Activated B cell treated with CpG ODN at 0.5 μM for 24 hours (primary cell): ENCODE results near the gene SYT1. TPM values are rescaled to one million over a fixed set of nuclear protein-coding genes. Genes with fewer than 3 reads are reported as not detected.

Experiments
- ATAC-seq: fragments of 200-7000 bp; cut with Tn5 transposase; one replicate; pipeline ENCODE4 v1.10.0; 2021; ENCODE audit warnings: low read depth, mild to moderate bottlenecking, moderate library complexity
- CTCF ChIA-PET: fragments of 350-600 bp; sonication (Branson Sonifier 250); formaldehyde crosslinking; loops from one replicate; lab custom pipeline; 2021; ENCODE audit warnings: antibody characterized with exemption; lab: Charles Lee
- POLR2A ChIA-PET: fragments of 350-600 bp; sonication (Branson Sonifier 250); formaldehyde crosslinking; loops from one replicate; lab custom pipeline; 2021; ENCODE audit warnings: antibody characterized with exemption; lab: Charles Lee
- DNase-seq: peaks from one replicate; pipeline ENCODE4 v3.0.0; 2022
- H3K27ac Mint-ChIP-seq: one replicate; pipeline ENCODE4 v1.8.0; 2020; ENCODE audit warnings: mixed read lengths
- H3K27me3 Mint-ChIP-seq: one replicate; pipeline ENCODE4 v1.8.0; 2021; ENCODE audit warnings: mixed read lengths
- H3K36me3 Mint-ChIP-seq: one replicate; pipeline ENCODE4 v1.8.0; 2021; ENCODE audit warnings: low read depth, mixed read lengths
- H3K4me1 Mint-ChIP-seq: one replicate; pipeline ENCODE4 v1.8.0; 2021; ENCODE audit warnings: mixed read lengths
- H3K4me3 Mint-ChIP-seq: one replicate; pipeline ENCODE4 v1.8.0; 2020; ENCODE audit warnings: mild to moderate bottlenecking, mixed read lengths
- H3K9me3 Mint-ChIP-seq: one replicate; pipeline ENCODE4 v1.8.0; 2020; ENCODE audit warnings: mixed read lengths
- intact Hi-C: fragments of 100-400 bp; cut with micrococcal nuclease; formaldehyde crosslinking; loops from one replicate; pipeline ENCODE4 v1.15.1; 2024
- total RNA-seq: library from RNA; stranded (reverse); gene quantifications from 2 replicates; pipeline ENCODE4 v1.2.3, GENCODE V29; 2022
- TF ChIP-seq, protein P1 (sequence below): fragments of 200-600 bp; IDR thresholded peaks from one replicate; pipeline ENCODE4 v1.8.0; 2022; ENCODE audit warnings: antibody characterized with exemption, mild to moderate bottlenecking

SYT1 gene
- total RNA-seq, 1 donor from 2014 or later = 0.49 TPM

DNA sequence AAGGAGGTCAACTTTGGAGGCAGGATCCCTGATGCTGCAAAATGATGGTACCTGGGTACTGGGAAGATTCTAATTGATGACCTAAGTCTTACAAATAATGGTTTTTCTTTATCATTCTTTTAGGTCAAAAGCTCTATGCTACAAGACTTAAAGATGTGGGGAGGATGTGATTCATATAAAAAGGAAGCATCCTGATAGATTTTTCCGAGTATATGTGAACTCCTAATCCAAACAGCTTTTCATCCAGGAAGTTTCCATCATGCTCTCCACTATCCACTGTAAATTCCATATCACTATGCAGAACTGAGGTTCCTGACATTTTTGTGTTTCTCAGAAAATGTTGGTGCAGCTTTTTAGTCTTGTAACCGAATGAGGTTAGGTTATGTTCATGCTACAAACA, 533.0 kb downstream of the SYT1 start:
- POLR2A ChIA-PET = no interaction called here
- H3K27me3 Mint-ChIP-seq = peaks cover 3% of the 10 kb centered on the region
- no peak overlapping the region for H3K27ac Mint-ChIP-seq
- no peaks in the 10 kb centered on the region for H3K36me3 Mint-ChIP-seq
- H3K4me3 Mint-ChIP-seq = no peak overlapping the region
- CTCF ChIA-PET = no interaction called here
- no peak for DNase-seq
- no peaks in the 10 kb centered on the region for H3K9me3 Mint-ChIP-seq
- H3K4me1 Mint-ChIP-seq = no peaks in the 10 kb centered on the region
- TF ChIP-seq, protein P1, sequence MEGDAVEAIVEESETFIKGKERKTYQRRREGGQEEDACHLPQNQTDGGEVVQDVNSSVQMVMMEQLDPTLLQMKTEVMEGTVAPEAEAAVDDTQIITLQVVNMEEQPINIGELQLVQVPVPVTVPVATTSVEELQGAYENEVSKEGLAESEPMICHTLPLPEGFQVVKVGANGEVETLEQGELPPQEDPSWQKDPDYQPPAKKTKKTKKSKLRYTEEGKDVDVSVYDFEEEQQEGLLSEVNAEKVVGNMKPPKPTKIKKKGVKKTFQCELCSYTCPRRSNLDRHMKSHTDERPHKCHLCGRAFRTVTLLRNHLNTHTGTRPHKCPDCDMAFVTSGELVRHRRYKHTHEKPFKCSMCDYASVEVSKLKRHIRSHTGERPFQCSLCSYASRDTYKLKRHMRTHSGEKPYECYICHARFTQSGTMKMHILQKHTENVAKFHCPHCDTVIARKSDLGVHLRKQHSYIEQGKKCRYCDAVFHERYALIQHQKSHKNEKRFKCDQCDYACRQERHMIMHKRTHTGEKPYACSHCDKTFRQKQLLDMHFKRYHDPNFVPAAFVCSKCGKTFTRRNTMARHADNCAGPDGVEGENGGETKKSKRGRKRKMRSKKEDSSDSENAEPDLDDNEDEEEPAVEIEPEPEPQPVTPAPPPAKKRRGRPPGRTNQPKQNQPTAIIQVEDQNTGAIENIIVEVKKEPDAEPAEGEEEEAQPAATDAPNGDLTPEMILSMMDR = no peak
- intact Hi-C loops = no loop called here
- ATAC-seq = no peak

DNA sequence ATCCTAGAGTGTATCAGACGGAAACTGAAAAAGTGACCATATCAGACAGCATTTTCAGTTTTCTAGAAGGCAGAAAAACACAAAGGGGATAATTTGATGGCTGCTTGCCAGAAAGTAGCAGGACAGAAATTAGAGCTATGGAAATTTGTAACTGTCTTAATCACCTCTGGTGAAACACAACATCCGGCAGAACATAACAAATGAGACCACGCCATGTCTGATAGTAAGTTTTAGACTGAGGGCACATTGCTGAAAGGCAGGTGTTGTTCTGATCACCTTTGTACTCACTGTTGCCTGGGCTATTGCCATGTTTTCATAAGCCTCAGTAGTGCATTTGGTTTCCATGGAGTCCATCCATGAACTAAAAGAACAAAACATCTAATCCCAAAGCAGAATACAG, 535.9 kb downstream of the SYT1 start:
- ATAC-seq (no peak), DNase-seq (no peak)
- Mint-ChIP-seq H3K9me3 (no peaks in the 10 kb centered on the region), H3K4me3 (no peak overlapping the region), H3K4me1 (no peaks in the 10 kb centered on the region), H3K36me3 (no peaks in the 10 kb centered on the region), H3K27ac (no peak overlapping the region), H3K27me3 (peaks cover 3% of the 10 kb centered on the region)
- CTCF ChIA-PET = no interaction called here
- TF ChIP-seq, protein P1 = no peak
- intact Hi-C loops = no loop called here
- POLR2A ChIA-PET = no interaction called here

DNA sequence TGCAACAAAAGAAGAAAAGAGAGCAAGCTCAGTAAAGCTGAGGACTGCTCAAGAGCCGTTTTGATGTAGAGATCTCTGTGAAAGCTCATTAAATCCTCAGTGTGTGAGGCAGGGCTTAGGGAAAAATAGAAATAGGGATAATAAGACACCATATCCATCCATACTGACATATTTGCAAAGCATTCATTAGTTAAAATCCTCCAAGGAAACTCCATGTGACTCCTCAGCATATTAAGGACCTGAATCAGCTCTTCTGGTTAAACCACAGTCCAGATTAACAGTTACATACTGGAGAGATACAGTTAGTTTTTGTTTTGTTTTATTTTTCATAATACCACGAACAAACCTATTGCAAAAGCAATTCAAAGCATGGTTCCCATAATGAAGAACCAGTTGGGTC, 538.0 kb downstream of the SYT1 start:
- intact Hi-C loops = no loop called here
- Mint-ChIP-seq H3K27ac (no peak overlapping the region), H3K36me3 (no peaks in the 10 kb centered on the region), H3K9me3 (no peaks in the 10 kb centered on the region), H3K4me3 (no peak overlapping the region), H3K27me3 (peaks cover 3% of the 10 kb centered on the region), H3K4me1 (no peaks in the 10 kb centered on the region)
- CTCF ChIA-PET = no interaction called here
- ATAC-seq (no peak), DNase-seq (no peak)
- POLR2A ChIA-PET = no interaction called here
- TF ChIP-seq, protein P1 = no peak

DNA sequence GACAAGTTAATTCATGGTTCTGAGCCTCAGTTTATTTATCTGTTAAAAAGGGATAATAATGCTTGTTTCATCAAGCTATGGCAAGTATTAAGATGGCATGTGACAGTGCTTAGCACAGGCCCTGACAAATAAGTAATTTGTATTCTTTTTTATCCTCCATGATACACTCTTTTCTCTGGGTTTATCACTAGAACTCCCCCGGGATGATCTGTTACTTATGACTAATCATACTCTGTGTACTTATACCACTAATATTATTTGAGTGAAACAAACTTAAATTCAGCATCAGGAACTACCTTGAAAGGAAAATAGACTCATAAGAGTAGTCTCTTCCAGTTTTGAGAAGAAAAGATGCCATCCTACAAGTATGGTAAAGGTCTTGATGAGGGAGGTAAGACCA, 542.4 kb downstream of the SYT1 start:
- H3K36me3 Mint-ChIP-seq = no peaks in the 10 kb centered on the region
- ChIA-PET CTCF (interaction anchor here (1.5 kb wide), 1 partner anchor 863 kb away, joined by 7 read pairs; no protein-coding TSS in a partner anchor), POLR2A (no interaction called here)
- no peak overlapping the region for H3K4me3 Mint-ChIP-seq
- intact Hi-C loops = no loop called here
- H3K27ac Mint-ChIP-seq = no peak overlapping the region
- DNase-seq = no peak
- H3K4me1 Mint-ChIP-seq = no peaks in the 10 kb centered on the region
- TF ChIP-seq, protein P1 = no peak
- H3K9me3 Mint-ChIP-seq = no peaks in the 10 kb centered on the region
- ATAC-seq = no peak
- H3K27me3 Mint-ChIP-seq = peaks cover 1% of the 10 kb centered on the region

DNA sequence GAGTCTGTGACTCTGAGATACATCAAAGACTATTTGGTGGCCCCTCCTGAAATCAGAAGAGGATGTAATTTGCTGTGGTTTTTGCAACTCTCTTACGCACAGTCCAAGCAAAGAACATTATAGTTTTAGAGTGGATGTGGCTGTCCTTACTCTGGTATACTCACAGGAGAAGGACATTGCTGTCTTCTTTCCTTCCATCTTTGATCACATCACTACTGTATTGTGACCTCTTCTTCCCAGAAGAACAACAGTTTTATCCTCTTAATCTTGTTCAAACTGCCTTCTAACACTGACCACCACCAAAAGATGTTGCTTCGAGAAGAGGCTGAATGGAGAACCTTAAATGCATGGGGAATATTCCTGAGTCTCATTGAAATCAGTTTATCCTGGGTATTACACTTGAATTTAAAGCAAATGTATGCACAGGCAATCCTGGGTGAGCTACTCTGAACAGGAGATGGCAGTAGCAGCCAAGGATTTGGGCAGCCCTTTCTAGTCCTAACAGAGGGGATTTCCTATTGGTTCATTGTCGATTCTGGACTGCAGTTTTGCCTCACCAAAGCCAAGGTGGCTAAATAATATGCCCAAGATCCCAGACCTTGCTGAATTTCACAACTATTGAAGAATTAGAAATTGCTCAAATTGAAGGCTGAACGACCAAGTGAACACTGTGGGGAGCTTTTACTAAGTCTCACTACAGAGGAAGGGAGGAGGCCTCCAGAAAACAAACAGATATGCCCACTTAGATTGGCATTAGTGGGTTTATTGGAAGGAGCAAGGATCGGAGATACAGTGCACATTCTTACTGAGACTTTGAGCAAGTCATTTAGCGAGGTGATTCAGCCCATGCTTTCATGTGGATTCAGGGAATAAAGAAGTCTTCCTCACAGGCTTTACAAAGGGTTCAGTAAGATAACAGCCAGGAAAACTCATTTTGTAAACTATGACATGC, 543.4 kb downstream of the SYT1 start:
- DNase-seq = no peak
- Mint-ChIP-seq H3K36me3 (no peaks in the 10 kb centered on the region), H3K4me1 (no peaks in the 10 kb centered on the region), H3K4me3 (no peak overlapping the region), H3K27ac (no peak overlapping the region), H3K27me3 (no peaks in the 10 kb centered on the region), H3K9me3 (no peaks in the 10 kb centered on the region)
- CTCF ChIA-PET = interaction anchor here (1.3 to 1.5 kb wide), 2 partner anchors 330 to 862 kb away, joined by 7 read pairs; no protein-coding TSS in a partner anchor
- peak; percentile 66 for ATAC-seq
- POLR2A ChIA-PET = no interaction called here
- TF ChIP-seq, protein P1 = no peak
- intact Hi-C loops = loop anchor here (1.0 to 2.0 kb wide), 3 partner anchors 330 to 862 kb away; no protein-coding TSS in a partner anchor
